H1 (cell line): ENCODE measurements around the gene DCUN1D2. TPM values are rescaled to one million over a fixed set of nuclear protein-coding genes. Genes with fewer than 3 reads are reported as not detected.

Experiments
- ATF2 ChIP-seq: IDR thresholded peaks from 2 replicates; pipeline ENCODE4 v1.6.1; 2012; ENCODE audit warnings: low read length, inconsistent platforms
- CBX8 ChIP-seq: fragments of 300-800, 300-1000 bp; sonication (generic); IDR thresholded peaks from 2 replicates; pipeline ENCODE4 v1.7.1; 2016; ENCODE audit warnings: low read depth, low read length, borderline replicate concordance
- EP300 ChIP-seq, 2 experiments: IDR thresholded peaks; 1 replicate in 1 of 2; 2 replicates in 1 of 2; pipeline ENCODE4 v1.6.1; 2011 to 2012; ENCODE audit warnings: low read depth in 2 of 2, low read length in 2 of 2, mild to moderate bottlenecking in 2 of 2, borderline replicate concordance in 1 of 2, inconsistent platforms in 1 of 2, moderate library complexity in 1 of 2
- JUN ChIP-seq: IDR thresholded peaks from 2 replicates; pipeline ENCODE4 v1.6.1; 2011; ENCODE audit warnings: low read depth, mild to moderate bottlenecking, improper control_type of control experiment, low read length
- SP1 ChIP-seq: IDR thresholded peaks from 2 replicates; pipeline ENCODE4 v1.6.1; 2011; ENCODE audit warnings: low read depth, low read length
- SP4 ChIP-seq: IDR thresholded peaks from 2 replicates; pipeline ENCODE4 v1.6.1; 2012; ENCODE audit warnings: low read length, inconsistent platforms
- TEAD4 ChIP-seq: IDR thresholded peaks from 2 replicates; pipeline ENCODE4 v1.6.1; 2012; ENCODE audit warnings: low read depth, low read length, inconsistent platforms, mixed read lengths
- polyA plus RNA-seq, 7 experiments: library from polyadenylated mRNA; depleted of rRNA in 3 of 7; stranded (reverse) in 5 of 7; unstranded in 2 of 7; fragments of >200 nt in 5 of 7; fragments of 200-250 nt in 2 of 7; gene quantifications; 1 replicate in 5 of 7; 2 replicates in 1 of 7; 4 replicates in 1 of 7; pipeline versions ENCODE4 v1.2.1 to v1.2.3, GENCODE V29; 2011 to 2013; ENCODE audit warnings: missing spikeins in 2 of 7, mixed read lengths in 2 of 7
- total RNA-seq: library from RNA; stranded (reverse); fragmentation: NEBNext Ultra II Directional; extraction: Animal tissue kit (Norgen Biotek cat#: 25700); gene quantifications from 2 replicates; pipeline ENCODE4 v1.2.1, GENCODE V29; 2021
- TF ChIP-seq, protein P1 (sequence below): IDR thresholded peaks from 2 replicates; pipeline ENCODE4 v1.6.1; 2012; ENCODE audit warnings: inconsistent platforms

DCUN1D2 gene
- total and polyA plus RNA-seq, 2 of the 8 experiments (the other 6 are each of a cell fraction or from before 2014, with no cell fraction given), result 19.5 to 35.3 TPM

DNA sequence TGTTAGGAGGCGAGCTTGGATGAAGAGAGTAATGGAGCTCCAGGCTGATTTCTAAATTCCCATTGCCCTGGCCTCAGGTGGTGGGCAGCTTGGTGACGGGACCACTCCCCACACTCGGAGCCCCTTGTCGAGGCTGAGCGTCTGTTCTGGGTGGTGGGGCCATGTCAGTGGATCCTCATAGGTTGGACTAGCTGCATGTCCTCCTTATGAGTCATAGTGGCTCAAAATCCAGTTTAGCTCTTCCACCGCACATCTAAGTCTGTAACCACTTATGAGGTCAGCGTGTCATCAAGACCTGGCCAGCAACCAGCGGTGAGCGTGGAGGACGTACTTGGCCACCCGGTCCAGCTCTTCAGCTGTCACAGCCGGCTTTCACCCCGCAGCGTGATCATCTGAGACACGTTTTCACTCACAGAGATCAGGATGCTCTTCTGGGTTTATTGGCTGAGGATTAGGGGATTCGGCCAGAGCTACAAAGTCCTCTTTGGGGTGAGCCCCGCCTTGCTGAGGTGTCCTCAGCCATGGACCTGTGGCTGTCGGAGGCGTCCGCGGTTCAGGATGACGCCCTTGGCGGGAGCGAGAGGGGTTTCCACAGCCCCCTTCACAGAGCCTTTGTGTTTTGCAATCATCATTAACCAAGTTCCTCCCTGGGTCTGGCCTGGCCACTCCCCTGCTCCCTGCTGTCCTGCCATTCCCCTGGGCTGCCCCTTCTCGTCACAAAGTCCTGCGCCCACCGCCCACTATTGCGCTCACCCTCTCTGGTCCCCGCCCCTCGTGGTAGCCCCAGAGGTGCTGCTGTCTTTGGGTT, 79.1 kb downstream of the DCUN1D2 start (continued):
- TF ChIP-seq EP300 (IDR thresholded peaks at IDR 0.05; ENCODE audit: borderline replicate concordance in 1 of 2, low read depth in 2 of 2, low read length in 2 of 2) (no peak), CBX8 (no peak), SP1 (no peak), JUN (no peak), SP4 (no peak), TEAD4 (no peak), ATF2 (no peak)
- TF ChIP-seq, protein P1, sequence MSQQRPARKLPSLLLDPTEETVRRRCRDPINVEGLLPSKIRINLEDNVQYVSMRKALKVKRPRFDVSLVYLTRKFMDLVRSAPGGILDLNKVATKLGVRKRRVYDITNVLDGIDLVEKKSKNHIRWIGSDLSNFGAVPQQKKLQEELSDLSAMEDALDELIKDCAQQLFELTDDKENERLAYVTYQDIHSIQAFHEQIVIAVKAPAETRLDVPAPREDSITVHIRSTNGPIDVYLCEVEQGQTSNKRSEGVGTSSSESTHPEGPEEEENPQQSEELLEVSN, result no peak
